ENCODE measurements around the gene KYNU.
"Not testable (repeated sequence)": the region's sequence is repeated elsewhere in the genome, so short reads cannot be mapped to it uniquely, and the experiment has no call there.

KYNU gene

GRCh38 chr2:142920571-142920970 is 43.1 kb downstream of the KYNU start:
- DNase-seq, result no peak

- no peak for DNase-seq
These were observed 49.0 kb downstream of the KYNU start for GRCh38 chr2:142926445-142926844.

GRCh38 chr2:142930835-142931398 is 53.5 kb downstream of the KYNU start:
- DNase-seq, result no peak

- DNase-seq, result no peak
These were observed 56.5 kb downstream of the KYNU start for GRCh38 chr2:142933916-142934315.

- DNase-seq, result no peak
These were observed 58.2 kb downstream of the KYNU start for GRCh38 chr2:142935563-142936089.

- no peak for DNase-seq
These were observed 59.2 kb downstream of the KYNU start for GRCh38 chr2:142936629-142937028.

- DNase-seq, result no peak
These were observed 59.9 kb downstream of the KYNU start for GRCh38 chr2:142937347-142937746.

GRCh38 chr2:142938240-142938639 is 60.8 kb downstream of the KYNU start:
- no peak for DNase-seq

GRCh38 chr2:142940606-142941223 is 63.3 kb downstream of the KYNU start:
- DNase-seq, result no peak

GRCh38 chr2:142942690-142943089 is 65.2 kb downstream of the KYNU start:
- no peak for DNase-seq

GRCh38 chr2:142944264-142944663 is 66.8 kb downstream of the KYNU start:
- DNase-seq, result no peak

- DNase-seq, result no peak
These were observed 67.3 kb downstream of the KYNU start for GRCh38 chr2:142944721-142945120.

GRCh38 chr2:142946941-142947340 is 69.5 kb downstream of the KYNU start:
- no peak for DNase-seq

- not testable (repeated sequence) for DNase-seq
These were observed 71.3 kb downstream of the KYNU start for GRCh38 chr2:142948723-142949122.

- not testable (repeated sequence) for DNase-seq
These were observed 72.9 kb downstream of the KYNU start for GRCh38 chr2:142950323-142950722.

- DNase-seq, result no peak
These were observed 73.9 kb downstream of the KYNU start for GRCh38 chr2:142951190-142952007.

GRCh38 chr2:142952018-142952417 is 74.6 kb downstream of the KYNU start:
- no peak for DNase-seq

- no peak for DNase-seq
These were observed 75.5 kb downstream of the KYNU start for GRCh38 chr2:142952793-142953494.

GRCh38 chr2:142954493-142954892 is 77.0 kb downstream of the KYNU start:
- DNase-seq, result no peak

GRCh38 chr2:142957144-142957543 is 79.7 kb downstream of the KYNU start:
- no peak for DNase-seq

GRCh38 chr2:142961202-142961601 is 83.7 kb downstream of the KYNU start:
- no peak for DNase-seq

- DNase-seq, result no peak
These were observed 88.0 kb downstream of the KYNU start for GRCh38 chr2:142965443-142965842.

GRCh38 chr2:142966284-142966683 is 88.8 kb downstream of the KYNU start:
- DNase-seq, result no peak
